Fibroblast of lung (primary cell): ENCODE results near the gene SLC2A3.

Source experiments
- EZH2 ChIP-seq: IDR thresholded peaks from 2 replicates; pipeline ENCODE4 v1.5.1; 2012; ENCODE audit warnings: low read length, control low read depth, mild to moderate bottlenecking; ENCODE audit errors: missing control alignments
- TF ChIP-seq, protein P1 (sequence below), 2 donors: IDR thresholded peaks in 1 of 2; conservative IDR thresholded peaks in 1 of 2; 1 replicate in 1 of 2; 2 replicates in 1 of 2; pipeline ENCODE4 v1.5.1; 2011 to 2012; ENCODE audit warnings: low read length in 2 of 2, control low read depth in 1 of 2, inconsistent platforms in 1 of 2, low read depth in 1 of 2, mild to moderate bottlenecking in 1 of 2

- TF ChIP-seq, protein P1, sequence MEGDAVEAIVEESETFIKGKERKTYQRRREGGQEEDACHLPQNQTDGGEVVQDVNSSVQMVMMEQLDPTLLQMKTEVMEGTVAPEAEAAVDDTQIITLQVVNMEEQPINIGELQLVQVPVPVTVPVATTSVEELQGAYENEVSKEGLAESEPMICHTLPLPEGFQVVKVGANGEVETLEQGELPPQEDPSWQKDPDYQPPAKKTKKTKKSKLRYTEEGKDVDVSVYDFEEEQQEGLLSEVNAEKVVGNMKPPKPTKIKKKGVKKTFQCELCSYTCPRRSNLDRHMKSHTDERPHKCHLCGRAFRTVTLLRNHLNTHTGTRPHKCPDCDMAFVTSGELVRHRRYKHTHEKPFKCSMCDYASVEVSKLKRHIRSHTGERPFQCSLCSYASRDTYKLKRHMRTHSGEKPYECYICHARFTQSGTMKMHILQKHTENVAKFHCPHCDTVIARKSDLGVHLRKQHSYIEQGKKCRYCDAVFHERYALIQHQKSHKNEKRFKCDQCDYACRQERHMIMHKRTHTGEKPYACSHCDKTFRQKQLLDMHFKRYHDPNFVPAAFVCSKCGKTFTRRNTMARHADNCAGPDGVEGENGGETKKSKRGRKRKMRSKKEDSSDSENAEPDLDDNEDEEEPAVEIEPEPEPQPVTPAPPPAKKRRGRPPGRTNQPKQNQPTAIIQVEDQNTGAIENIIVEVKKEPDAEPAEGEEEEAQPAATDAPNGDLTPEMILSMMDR (conservative IDR thresholded peaks at IDR 0.05 in 1 of 2, IDR thresholded peaks at IDR 0.05 in 1 of 2; ENCODE audit: low read depth in 1 of 2, low read length in 2 of 2) = no peak
- TF ChIP-seq EZH2 = no peak
These were observed 12.4 kb downstream of the SLC2A3 start for GRCh38 chr12:7923241-7924236.
